ENCODE measurements around the gene ARHGEF2. TPM values are rescaled to one million over a fixed set of nuclear protein-coding genes. Genes with fewer than 3 reads are reported as not detected.

ARHGEF2 gene
- total RNA-seq, 1 experiment from 2014 or later = 91.6 TPM

DNA sequence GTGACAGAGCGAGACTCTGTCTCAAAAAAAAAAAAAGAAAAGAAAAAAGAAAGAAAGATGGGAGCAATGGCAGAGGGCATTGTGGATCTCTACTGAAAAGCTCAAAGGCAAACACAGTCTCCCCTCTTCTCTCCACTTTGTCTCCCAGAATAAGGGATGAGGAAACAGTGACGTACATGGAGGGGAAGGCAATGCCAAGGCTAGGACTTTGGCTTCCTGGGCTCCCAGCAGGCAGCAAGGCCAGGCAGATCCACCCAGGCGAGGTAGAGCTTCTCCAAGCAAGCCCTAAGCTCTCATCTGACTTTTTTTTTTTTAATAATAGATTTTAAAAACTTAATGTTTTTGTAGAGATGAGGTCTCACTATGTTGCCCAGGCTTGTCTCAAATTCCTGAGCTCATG is 4.6 kb downstream of the ARHGEF2 start:
- DNase-seq (ENCODE audit: low read depth) = no peak

DNA sequence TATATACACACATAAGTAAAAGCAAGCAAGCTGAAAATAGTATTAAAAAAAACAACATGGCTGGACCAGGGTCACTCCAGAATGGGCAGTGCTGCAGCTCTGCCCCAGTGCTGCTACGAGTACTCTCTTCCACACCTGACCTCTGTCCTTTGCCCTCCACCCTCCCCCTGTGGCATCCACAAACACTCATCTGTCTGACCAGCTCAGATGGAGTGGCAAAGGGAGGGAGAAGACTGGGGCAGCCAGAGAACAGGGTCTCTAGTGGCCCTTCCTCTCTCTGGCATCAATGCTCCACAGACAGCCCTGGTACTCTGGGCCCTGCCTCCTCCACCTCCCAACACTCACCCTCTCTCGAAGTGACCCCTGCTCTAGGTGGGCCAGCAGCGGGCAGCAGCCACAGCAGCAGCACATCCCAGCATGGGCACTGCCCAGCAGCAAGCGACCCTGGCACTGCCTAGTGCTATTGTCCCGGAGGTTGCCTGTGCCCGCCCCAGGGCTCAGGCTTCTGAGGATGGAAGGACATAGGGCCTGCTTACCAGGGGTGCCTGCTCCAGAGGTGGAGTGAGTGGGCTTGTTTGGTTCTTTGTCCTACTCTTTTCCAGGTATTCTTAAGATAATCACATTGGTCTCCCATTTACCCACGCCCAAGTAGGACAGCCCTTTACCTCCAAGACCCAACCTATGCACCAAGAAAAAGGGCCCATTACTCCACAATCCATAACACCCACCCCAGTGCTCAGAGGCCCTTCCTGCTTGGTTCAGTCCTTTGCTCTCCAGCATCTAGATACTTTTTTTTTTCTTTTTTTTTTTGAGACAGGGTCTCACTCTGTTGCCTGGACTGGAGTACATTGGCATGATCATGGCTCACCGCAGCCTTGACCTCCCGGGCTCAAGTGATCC is 6.2 kb downstream of the ARHGEF2 start:
- no peak for DNase-seq (ENCODE audit: low read depth)

DNA sequence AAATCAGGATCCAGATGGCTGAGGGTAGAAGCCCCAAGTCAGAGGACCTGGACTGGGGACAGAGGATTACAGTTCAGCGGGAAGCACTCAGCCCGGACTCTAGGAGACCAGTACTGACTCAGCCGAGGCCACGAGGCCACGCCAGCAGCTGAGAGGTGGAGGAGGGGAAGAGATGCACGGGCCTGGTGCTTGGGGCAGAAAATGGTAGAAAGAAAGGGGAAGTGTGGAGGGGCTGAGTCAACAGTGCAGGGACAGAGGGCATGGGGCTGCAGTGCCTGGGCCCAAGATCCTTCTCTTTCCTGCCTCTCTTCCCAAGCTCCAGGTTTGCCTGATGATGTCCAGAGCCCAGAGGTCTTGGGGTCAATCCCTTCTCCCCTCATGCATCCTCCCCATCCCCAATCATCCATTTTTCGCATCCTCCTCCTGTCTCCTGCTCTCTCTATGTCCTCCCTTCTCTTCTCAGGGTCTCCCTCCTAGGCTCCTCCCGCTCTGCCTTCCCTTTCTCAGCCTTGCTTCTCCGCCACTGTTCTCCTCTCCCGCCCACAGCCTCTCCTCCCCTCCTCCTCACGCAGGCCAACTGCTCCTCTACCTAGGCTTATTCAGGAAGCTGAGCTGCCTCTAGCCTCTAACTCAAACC is 7.7 kb downstream of the ARHGEF2 start:
- DNase-seq (ENCODE audit: low read depth) = peak; percentile 89

DNA sequence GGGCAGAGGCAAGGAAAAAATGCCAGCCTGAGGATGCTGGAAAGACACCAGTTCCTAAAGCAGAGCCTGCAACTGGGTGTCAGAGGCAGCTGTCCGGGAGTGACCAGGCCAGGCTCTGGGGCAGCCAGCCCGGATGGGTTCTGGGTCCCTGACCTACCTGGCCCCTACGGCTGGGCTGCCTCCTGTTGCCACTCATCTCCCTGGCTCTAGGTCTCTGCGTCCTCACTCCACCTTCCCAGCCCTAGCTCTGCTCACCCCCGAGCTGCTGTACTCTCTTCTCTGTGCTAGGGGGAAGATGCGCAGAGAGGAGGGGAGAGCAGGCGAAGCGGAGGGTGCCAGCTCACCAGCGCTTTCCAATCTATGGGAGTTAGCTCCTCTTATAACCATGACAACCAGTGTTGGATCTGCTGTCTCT is 9.0 kb downstream of the ARHGEF2 start:
- DNase-seq (ENCODE audit: low read depth) = no peak

DNA sequence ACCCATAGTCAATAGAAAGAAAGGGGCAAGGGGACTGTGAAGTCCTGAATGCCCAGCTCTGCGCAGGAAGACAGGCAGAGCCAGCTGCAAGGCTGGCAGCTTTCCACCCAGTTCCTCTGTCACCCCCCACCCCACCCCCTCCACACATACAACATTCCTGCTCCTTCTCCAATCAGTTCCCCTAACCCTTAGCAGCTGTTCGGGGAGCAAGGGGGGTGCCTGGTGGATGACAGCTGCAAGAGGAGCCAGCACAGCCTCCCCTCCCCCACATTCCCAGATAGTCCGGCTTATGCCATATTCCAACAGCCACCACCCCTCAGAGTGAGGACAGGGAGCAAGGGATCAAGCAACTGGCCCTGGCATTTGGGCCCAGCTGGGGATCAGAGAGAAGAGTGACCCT is 9.7 kb downstream of the ARHGEF2 start:
- no peak for DNase-seq (ENCODE audit: low read depth)

DNA sequence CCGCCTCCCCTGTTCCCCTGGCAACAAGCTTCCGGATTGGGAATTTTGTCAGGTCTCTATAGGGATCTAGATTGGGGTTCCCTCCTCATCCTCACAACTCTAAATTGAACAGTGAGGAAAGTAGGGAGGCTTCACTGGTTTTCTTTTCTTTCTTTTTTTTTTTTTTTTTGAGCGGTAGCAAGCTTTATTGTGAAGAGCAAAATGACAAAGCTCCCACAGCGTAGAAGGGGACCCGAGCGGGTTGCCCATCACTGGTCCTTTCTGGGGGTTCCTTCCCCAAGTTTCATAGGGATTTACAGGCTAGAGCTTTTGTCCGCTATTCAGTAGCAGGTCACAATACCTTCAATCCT is 10.3 kb downstream of the ARHGEF2 start:
- DNase-seq (ENCODE audit: low read depth) = no peak

DNA sequence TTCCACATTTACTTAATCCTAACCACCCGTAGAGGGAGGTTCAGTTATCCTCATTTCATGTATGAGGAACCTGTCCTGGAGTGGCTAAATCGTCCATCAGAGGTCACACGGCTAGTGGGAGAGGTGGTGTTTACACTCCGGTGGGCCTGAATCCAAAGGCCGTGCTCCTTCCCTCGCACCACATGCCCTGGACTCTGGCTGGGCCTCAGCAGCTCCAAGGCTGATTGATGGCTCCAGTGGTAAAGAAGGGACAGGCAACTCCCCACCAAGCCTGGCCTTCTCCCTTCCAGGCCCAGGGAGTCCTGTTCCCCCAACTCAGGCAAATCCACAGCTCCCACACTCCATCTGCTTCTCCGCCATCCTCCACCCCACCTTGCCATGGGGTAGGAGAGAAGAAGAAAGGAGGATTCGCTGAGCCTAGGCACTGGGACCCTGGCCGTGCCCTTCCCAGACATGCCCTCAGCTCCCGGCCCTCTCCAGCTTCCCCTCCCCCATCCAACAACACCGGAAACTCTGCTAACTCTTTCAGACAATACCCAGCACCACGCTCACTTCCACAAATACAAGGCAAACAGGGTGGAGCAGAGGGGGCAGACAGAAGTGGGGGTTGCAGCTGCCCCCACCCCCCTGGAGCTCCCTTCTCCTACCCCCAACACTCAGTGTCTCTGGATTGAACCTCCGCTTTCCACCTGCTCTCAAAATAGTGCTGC is 10.9 kb downstream of the ARHGEF2 start:
- DNase-seq (ENCODE audit: low read depth) = no peak

DNA sequence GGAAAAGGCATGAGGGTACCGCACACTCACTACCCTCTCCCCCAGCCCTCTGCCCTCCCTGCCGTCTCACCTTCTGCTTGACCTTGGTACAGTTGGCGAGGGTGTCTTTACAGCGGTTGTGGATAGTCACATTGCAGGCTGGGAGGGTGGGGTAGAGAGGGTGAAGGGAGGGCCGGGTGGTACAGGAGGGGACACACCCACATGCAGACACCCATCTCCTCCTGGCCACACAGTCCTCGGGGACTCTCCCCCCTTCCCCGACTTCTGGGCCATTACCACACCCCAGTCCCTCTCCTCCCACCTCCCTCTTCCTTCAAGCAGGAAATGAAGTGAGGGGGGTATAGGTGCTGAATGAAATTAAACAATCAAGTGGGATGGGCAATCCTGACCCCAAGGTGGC is 11.6 kb downstream of the ARHGEF2 start:
- DNase-seq (ENCODE audit: low read depth) = no peak

DNA sequence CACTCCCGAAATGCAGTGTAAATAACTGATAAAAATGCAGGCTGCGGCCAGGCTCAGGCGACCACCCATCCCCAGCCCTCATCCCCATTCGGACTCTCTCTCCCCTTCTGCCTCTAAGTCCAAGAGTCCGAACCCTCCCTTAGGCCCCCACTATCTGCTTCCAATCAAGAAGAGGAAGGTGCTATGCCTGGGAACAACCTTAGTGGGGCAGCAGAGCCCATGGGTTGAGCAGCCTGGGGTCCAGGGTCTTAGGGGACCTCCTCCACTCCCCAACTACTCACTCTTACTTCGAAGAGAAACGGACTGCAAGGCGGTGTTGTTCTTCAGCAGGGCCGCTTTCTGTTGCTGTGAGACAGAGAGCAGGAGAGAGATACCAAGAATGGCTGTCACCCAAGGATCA is 12.2 kb downstream of the ARHGEF2 start:
- DNase-seq (ENCODE audit: low read depth) = no peak

DNA sequence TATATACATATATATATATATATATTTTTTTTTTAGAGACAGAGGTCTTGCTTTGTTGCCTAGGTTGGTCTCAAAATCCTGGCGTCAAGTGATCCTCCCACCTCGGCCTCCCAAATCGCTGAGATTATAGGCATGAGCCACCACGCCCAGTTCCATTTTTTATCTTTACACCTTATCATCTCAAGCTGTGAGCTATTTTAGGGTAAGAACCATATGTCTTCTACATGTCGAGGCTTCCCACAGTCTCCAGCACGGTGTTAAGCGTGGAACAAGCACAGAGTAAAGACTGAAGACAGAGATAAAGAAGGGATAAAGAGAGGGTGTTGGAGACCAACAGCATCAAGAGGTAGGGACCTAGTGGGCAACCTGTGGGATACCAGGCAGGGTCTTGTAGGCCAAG is 14.2 kb downstream of the ARHGEF2 start:
- DNase-seq (ENCODE audit: low read depth) = no peak

DNA sequence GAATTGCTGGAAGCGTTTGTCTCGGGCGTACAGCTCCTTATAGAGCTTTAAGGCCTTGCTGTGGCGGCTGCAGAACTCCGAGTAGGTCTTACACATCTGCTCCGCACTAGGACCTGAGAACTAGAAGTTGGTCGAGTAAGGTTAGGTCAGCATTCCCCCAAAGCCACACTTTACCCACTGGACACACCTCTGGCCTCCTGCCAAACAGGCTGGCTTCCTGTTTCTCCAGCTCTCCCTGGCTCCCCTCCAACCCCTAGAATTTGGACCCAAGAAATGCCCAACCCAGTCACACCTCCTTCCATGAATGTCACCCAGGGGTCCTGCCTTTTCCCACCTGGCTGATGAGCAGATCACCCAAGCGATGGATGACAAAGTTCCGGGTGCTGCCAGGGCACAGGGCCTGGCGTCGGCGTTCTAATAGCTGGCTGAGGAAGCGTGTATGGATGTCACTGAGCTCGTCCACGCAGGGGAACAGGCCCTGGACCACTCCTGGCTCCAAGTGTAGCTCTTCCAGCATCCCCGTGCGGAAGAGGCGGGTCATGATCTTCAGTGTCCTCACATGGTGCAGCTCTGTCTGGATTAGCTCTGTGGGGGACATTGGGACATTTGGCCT is 15.6 kb downstream of the ARHGEF2 start:
- peak; percentile 80 for DNase-seq (ENCODE audit: low read depth)

DNA sequence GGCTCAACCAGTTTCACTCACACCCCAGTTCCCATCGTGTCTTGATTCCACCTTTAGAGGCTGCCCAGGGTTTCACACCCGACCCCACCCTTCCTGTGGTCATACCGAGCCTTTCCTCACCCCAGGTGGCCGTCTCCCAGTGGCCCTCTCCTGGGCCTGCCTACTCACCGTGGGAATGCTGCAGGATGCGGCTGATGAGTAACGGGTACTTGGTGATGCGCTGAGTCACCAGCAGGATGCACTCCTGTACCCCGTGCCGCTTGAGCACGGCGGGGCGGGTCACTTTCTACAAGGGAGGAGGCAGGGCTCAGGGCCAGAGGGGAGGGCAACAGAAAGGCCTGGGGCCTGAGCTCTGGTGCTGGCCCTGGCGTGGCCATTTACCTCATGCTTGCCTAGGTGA is 16.4 kb downstream of the ARHGEF2 start:
- peak; percentile 99 for DNase-seq (ENCODE audit: low read depth)

DNA sequence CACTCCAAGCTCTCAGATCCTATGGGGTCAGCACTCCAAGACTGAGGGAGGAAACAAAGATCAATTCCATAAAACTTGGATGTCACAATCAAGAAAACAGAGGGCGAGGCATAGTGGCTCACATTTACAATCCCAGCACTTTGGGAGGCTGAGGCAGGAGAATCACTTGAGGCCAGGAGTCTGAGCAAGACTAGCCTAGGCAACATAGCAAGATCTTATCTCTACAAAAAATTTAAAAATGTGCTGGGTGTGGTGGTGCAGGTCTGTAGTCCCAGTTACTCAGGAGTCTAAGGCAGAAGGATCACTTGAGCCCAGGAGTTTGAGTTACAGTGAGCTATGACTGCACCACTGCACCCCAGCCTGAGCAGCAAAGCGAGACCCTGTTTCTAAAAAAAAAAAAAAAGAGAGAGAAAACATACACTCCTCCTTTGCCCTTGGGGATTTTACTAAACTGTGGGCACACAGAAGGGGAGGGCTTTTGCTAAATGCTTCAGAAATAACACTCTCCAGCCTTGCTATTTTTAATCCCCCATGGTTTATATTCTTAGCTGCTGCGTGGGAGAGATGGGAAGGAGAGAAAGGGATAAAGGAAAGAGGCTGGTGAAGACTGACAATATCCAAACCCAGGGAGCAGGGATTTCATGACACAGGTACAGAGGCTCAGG is 18.1 kb downstream of the ARHGEF2 start:
- no peak for DNase-seq (ENCODE audit: low read depth)

DNA sequence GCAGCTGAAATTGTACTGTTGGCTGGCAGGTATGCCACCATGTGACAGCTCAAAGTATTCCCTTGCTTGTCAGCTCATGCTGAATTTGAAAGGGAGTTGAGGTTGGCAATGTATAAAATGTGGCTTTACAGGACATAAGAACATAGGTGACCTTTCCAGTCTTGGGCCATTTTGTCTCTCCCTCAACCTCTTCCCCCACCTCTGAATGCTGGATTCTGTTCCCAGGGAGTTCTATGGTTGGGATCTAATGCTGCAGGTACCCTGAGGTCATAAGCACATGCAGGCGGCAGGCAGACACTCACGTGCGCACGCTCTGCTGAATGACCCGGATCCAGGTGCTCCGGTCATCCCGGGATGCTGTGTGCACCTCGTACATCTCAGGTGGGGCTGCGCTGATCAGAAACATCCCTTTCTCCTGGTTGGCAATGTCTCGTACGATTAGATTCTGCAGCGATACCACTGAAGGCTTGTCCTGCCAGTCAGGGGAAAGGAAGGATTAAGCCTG is 20.9 kb downstream of the ARHGEF2 start:
- DNase-seq (ENCODE audit: low read depth) = no peak

DNA sequence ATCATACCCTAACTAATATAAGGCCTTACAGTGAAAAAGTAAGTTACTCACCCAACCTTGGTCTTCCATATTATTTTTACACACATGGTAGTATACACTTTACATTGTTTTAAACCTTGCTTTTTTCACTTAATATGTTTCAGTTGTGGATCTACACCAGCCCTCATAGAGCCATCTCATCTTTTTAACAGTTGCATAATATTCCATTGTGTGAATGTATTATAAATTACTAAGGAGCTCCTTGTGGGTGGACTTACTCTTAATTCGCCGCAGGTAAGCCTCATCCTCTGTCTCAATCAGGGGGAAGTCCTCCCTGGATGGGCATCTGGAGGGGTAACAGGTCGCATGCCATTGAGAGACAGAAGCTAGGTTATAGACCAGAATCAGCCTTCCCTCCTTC is 23.7 kb downstream of the ARHGEF2 start:
- no peak for DNase-seq (ENCODE audit: low read depth)

DNA sequence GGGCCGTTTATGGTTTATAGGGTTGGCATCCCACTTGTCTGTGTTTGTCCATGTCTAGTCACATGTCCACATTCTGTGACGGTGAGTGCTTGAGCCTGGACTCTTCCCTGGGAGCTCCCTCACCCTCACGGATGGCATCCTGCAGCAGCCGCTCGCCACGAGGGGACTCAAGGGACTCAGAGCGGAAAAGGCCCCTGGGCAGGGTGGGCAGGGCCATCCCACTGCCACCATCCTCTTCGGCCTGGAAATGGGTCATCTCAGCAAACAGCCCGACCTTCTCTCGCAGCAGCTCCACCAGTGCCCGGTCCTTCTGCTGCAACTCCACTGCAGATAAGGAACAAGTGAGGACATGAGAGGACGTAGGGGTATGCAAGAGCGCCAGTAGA is 25.8 kb downstream of the ARHGEF2 start:
- no peak for DNase-seq (ENCODE audit: low read depth)

DNA sequence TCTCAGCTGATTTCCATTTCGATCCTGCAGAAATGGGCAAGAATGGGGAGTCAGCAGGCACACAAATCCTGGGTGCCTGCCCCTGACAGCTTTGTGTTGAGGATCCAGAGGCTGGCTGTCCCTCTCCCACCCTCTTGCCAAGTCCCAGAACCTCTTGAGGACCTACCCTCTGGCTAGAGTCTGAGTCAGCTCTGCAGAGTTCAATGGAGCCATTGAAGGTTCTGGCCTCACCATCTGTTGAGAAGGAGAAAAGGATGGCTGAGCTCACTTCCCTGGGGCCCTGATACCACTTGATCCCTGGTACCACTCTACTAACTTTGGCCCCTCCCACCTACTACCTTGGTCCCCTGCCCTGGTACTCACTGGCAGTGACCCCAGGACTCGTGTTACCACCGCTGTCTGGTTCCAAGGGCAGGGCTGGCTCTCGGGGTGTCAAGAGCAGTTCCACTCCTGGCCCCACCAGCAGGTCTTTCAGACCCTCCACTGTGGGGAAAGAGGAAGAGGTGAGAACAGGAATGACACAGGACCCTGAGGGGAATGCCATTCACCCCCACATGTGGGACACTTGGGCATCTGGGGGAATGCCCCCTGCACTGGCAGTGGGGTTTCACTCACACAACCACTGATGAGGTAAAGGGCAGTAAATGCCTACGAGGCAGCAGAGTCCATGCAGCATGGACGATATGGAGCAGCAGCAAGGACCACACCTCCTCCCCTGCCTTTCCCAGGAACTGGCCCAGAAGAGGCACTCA is 26.4 kb downstream of the ARHGEF2 start:
- no peak for DNase-seq (ENCODE audit: low read depth)

DNA sequence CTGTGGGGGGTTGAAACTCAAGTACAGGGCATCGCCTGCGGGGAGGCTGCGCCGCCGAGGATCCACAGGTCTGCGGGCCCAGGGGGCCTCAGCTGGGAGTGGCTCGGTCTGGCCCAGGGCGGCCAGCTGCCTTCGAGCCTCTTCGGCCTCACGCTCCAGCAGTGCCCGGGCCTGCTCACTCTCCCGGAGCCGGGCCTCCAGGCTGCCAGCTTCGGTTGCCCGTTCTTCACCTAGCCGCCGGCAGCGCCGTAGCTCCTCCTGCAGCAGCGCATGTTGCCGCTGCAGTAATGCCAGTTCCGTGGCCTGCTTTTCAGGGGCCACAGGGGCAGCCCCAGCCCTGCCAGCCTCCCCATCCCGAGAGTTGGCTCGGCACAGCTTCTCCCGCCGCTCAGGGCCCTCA is 27.5 kb downstream of the ARHGEF2 start:
- no peak for DNase-seq (ENCODE audit: low read depth)

DNA sequence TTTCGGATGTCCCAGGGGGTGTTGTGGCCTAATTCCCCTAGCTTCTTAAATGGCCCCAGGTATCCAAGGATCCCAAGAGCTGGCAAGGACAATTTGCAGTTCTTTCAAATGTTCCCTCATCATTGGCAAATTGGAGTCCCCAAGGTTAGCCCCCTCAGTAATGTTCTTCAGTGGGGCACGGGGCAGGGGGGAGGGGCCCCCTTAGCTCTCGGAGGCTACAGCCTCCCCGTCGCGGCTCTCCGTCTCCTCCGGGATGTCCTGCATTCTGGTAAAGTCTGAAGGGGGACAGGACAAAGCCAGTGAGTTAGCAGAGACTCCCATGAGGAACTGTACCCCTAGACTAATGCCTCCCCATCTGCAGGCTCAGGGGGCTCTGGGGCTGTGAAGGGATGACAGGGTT is 30.6 kb downstream of the ARHGEF2 start:
- DNase-seq (ENCODE audit: low read depth) = no peak

DNA sequence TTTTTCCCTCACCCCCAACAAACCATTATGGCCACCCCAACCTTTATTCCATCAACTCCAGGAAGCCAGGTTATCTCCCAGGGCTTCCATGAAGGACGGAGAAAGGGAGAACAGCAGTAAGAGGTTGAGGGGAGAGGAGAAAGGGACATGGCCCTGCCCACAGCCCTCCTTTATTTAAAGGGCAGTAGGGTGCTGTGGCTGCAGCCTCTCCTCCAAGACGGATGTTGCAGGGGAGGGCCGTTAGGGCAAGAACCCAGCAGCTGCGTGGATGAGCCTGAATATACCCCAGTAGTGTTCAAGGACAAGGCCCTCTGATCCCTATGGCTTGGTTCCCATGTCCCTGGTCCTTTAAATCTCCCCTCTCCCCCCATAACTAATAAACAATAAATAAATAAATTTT is 31.1 kb downstream of the ARHGEF2 start:
- DNase-seq (ENCODE audit: low read depth) = no peak
